ENCODE measurements around the gene DEAF1.
"Not testable (repeated sequence)": the region's sequence is repeated elsewhere in the genome, so short reads cannot be mapped to it uniquely, and the experiment has no call there.

The DEAF1 gene

GRCh38 chr11:662689-663274 is 32.2 kb downstream of the DEAF1 start:
- peaks cover 37% of the 10 kb centered on the region for H3K36me3 ChIP-seq (ENCODE audit: control insufficient read depth, insufficient read depth, low read length, severe bottlenecking)
- peak; percentile 60 for DNase-seq (ENCODE audit: low read depth)

GRCh38 chr11:660681-661444 is 34.2 kb downstream of the DEAF1 start:
- Histone ChIP-seq H3K36me3 (ENCODE audit: control insufficient read depth, insufficient read depth, low read length, severe bottlenecking) (peaks cover 39% of the 10 kb centered on the region), H3K27me3 (replicated peaks; ENCODE audit: control insufficient read depth, insufficient read depth, low read length) (no peaks in the 10 kb centered on the region)

More at GRCh38 chr11:662689-663274, 32.2 kb downstream of the DEAF1 start:
- H3K4me3 ChIP-seq (ENCODE audit: low read length): no peak overlapping the region
- H3K9me3 ChIP-seq (ENCODE audit: control insufficient read depth, low read length): no peaks in the 10 kb centered on the region
- peaks cover 15% of the 10 kb centered on the region for H3K4me1 ChIP-seq (ENCODE audit: control insufficient read depth, insufficient read depth, low read length)
- no peak overlapping the region for H3K9ac ChIP-seq (ENCODE audit: low read length)
- no peaks in the 10 kb centered on the region for H3K27me3 ChIP-seq (replicated peaks; ENCODE audit: control insufficient read depth, insufficient read depth, low read length)

GRCh38 chr11:660281-660680 is 34.7 kb downstream of the DEAF1 start:
- H3K9ac ChIP-seq (ENCODE audit: low read length): no peak overlapping the region
- DNase-seq (ENCODE audit: low read depth): no peak
- H3K9me3 ChIP-seq (ENCODE audit: control insufficient read depth, low read length): no peaks in the 10 kb centered on the region
- H3K4me3 ChIP-seq (ENCODE audit: low read length): no peak overlapping the region
- peaks cover 4% of the 10 kb centered on the region for H3K4me1 ChIP-seq (ENCODE audit: control insufficient read depth, insufficient read depth, low read length)
- H3K36me3 ChIP-seq (ENCODE audit: control insufficient read depth, insufficient read depth, low read length, severe bottlenecking): peaks cover 39% of the 10 kb centered on the region
- H3K27me3 ChIP-seq (replicated peaks; ENCODE audit: control insufficient read depth, insufficient read depth, low read length): no peaks in the 10 kb centered on the region

More at GRCh38 chr11:660681-661444, 34.2 kb downstream of the DEAF1 start:
- no peak overlapping the region for H3K4me3 ChIP-seq (ENCODE audit: low read length)
- peaks cover 9% of the 10 kb centered on the region for H3K4me1 ChIP-seq (ENCODE audit: control insufficient read depth, insufficient read depth, low read length)
- no peaks in the 10 kb centered on the region for H3K9me3 ChIP-seq (ENCODE audit: control insufficient read depth, low read length)
- DNase-seq (ENCODE audit: low read depth): no peak
- no peak overlapping the region for H3K9ac ChIP-seq (ENCODE audit: low read length)

- H3K9ac ChIP-seq (ENCODE audit: low read length): no peak overlapping the region
- no peaks in the 10 kb centered on the region for H3K27me3 ChIP-seq (replicated peaks; ENCODE audit: control insufficient read depth, insufficient read depth, low read length)
- DNase-seq (ENCODE audit: low read depth): no peak
- no peaks in the 10 kb centered on the region for H3K4me1 ChIP-seq (ENCODE audit: control insufficient read depth, insufficient read depth, low read length)
- H3K9me3 ChIP-seq (ENCODE audit: control insufficient read depth, low read length): no peaks in the 10 kb centered on the region
- H3K36me3 ChIP-seq (ENCODE audit: control insufficient read depth, insufficient read depth, low read length, severe bottlenecking): peaks cover 39% of the 10 kb centered on the region
- H3K4me3 ChIP-seq (ENCODE audit: low read length): no peak overlapping the region
Observed at GRCh38 chr11:659532-660085, 35.4 kb downstream of the DEAF1 start.

GRCh38 chr11:657691-658126 is 37.3 kb downstream of the DEAF1 start:
- Histone ChIP-seq H3K4me1 (ENCODE audit: control insufficient read depth, insufficient read depth, low read length) (no peaks in the 10 kb centered on the region), H3K9ac (ENCODE audit: low read length) (no peak overlapping the region), H3K27me3 (replicated peaks; ENCODE audit: control insufficient read depth, insufficient read depth, low read length) (no peaks in the 10 kb centered on the region), H3K4me3 (ENCODE audit: low read length) (no peak overlapping the region), H3K9me3 (ENCODE audit: control insufficient read depth, low read length) (no peaks in the 10 kb centered on the region), H3K36me3 (ENCODE audit: control insufficient read depth, insufficient read depth, low read length, severe bottlenecking) (peaks cover 40% of the 10 kb centered on the region)
- DNase-seq (ENCODE audit: low read depth): no peak

- no peak overlapping the region for H3K9ac ChIP-seq (ENCODE audit: low read length)
- no peak for DNase-seq (ENCODE audit: low read depth)
- no peaks in the 10 kb centered on the region for H3K9me3 ChIP-seq (ENCODE audit: control insufficient read depth, low read length)
- H3K27me3 ChIP-seq (replicated peaks; ENCODE audit: control insufficient read depth, insufficient read depth, low read length): no peaks in the 10 kb centered on the region
- H3K4me1 ChIP-seq (ENCODE audit: control insufficient read depth, insufficient read depth, low read length): no peaks in the 10 kb centered on the region
- peaks cover 41% of the 10 kb centered on the region for H3K36me3 ChIP-seq (ENCODE audit: control insufficient read depth, insufficient read depth, low read length, severe bottlenecking)
- no peak overlapping the region for H3K4me3 ChIP-seq (ENCODE audit: low read length)
Observed at GRCh38 chr11:656866-657265, 38.2 kb downstream of the DEAF1 start.

GRCh38 chr11:656426-656825 is 38.6 kb downstream of the DEAF1 start:
- Histone ChIP-seq H3K4me3 (ENCODE audit: low read length) (no peak overlapping the region), H3K9me3 (ENCODE audit: control insufficient read depth, low read length) (no peaks in the 10 kb centered on the region), H3K9ac (ENCODE audit: low read length) (no peak overlapping the region), H3K27me3 (replicated peaks; ENCODE audit: control insufficient read depth, insufficient read depth, low read length) (no peaks in the 10 kb centered on the region), H3K4me1 (ENCODE audit: control insufficient read depth, insufficient read depth, low read length) (no peaks in the 10 kb centered on the region), H3K36me3 (ENCODE audit: control insufficient read depth, insufficient read depth, low read length, severe bottlenecking) (peaks cover 40% of the 10 kb centered on the region)
- no peak for DNase-seq (ENCODE audit: low read depth)

GRCh38 chr11:655036-655726 is 39.8 kb downstream of the DEAF1 start:
- H3K27me3 ChIP-seq (replicated peaks; ENCODE audit: control insufficient read depth, insufficient read depth, low read length): no peaks in the 10 kb centered on the region
- H3K4me1 ChIP-seq (ENCODE audit: control insufficient read depth, insufficient read depth, low read length): no peaks in the 10 kb centered on the region
- no peak overlapping the region for H3K4me3 ChIP-seq (ENCODE audit: low read length)
- no peaks in the 10 kb centered on the region for H3K9me3 ChIP-seq (ENCODE audit: control insufficient read depth, low read length)
- no peak overlapping the region for H3K9ac ChIP-seq (ENCODE audit: low read length)
- DNase-seq (ENCODE audit: low read depth): no peak
- peaks cover 37% of the 10 kb centered on the region for H3K36me3 ChIP-seq (ENCODE audit: control insufficient read depth, insufficient read depth, low read length, severe bottlenecking)

GRCh38 chr11:654444-654843 is 40.6 kb downstream of the DEAF1 start:
- H3K9me3 ChIP-seq (ENCODE audit: control insufficient read depth, low read length); H3K4me3 ChIP-seq (ENCODE audit: low read length); H3K9ac ChIP-seq (ENCODE audit: low read length); H3K27me3 ChIP-seq (replicated peaks; ENCODE audit: control insufficient read depth, insufficient read depth, low read length); DNase-seq (ENCODE audit: low read depth); H3K4me1 ChIP-seq (ENCODE audit: control insufficient read depth, insufficient read depth, low read length): not testable (repeated sequence)
- H3K36me3 ChIP-seq (ENCODE audit: control insufficient read depth, insufficient read depth, low read length, severe bottlenecking): peaks cover 33% of the 10 kb centered on the region

- no peak for DNase-seq (ENCODE audit: low read depth)
- Histone ChIP-seq H3K4me3 (ENCODE audit: low read length) (no peak overlapping the region), H3K9ac (ENCODE audit: low read length) (no peak overlapping the region), H3K9me3 (ENCODE audit: control insufficient read depth, low read length) (no peaks in the 10 kb centered on the region), H3K36me3 (ENCODE audit: control insufficient read depth, insufficient read depth, low read length, severe bottlenecking) (peaks cover 28% of the 10 kb centered on the region), H3K4me1 (ENCODE audit: control insufficient read depth, insufficient read depth, low read length) (no peaks in the 10 kb centered on the region), H3K27me3 (replicated peaks; ENCODE audit: control insufficient read depth, insufficient read depth, low read length) (no peaks in the 10 kb centered on the region)
Observed at GRCh38 chr11:653837-654236, 41.2 kb downstream of the DEAF1 start.

GRCh38 chr11:653136-653535 is 41.9 kb downstream of the DEAF1 start:
- not testable (repeated sequence) for H3K9ac ChIP-seq (ENCODE audit: low read length); DNase-seq (ENCODE audit: low read depth); H3K9me3 ChIP-seq (ENCODE audit: control insufficient read depth, low read length); H3K4me1 ChIP-seq (ENCODE audit: control insufficient read depth, insufficient read depth, low read length); H3K4me3 ChIP-seq (ENCODE audit: low read length); H3K27me3 ChIP-seq (replicated peaks; ENCODE audit: control insufficient read depth, insufficient read depth, low read length)
- H3K36me3 ChIP-seq (ENCODE audit: control insufficient read depth, insufficient read depth, low read length, severe bottlenecking): peaks cover 28% of the 10 kb centered on the region
